Measurements from ENCODE around the gene ANKRD33B.

DNA sequence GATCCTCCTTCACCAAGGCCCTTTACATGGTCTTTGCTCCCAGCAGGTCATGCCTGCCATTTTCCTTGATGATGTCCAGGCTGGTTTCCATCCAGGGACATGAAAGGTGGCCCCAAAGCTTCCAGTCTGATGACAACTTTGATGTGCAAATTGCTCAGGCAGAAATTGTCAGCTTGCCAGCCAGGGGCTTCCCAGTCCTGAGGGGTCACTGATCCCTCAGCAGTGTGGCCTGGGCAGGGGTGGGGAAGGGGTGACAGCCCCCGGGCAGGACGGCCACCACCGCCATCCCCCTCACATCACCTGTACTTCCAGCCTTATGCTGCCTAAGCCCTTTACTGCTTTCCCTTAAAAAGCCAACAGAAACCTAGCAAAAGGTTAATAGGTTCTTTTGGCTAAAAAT is 96.3 kb downstream of the ANKRD33B start:
- TF ChIP-seq, protein P1, sequence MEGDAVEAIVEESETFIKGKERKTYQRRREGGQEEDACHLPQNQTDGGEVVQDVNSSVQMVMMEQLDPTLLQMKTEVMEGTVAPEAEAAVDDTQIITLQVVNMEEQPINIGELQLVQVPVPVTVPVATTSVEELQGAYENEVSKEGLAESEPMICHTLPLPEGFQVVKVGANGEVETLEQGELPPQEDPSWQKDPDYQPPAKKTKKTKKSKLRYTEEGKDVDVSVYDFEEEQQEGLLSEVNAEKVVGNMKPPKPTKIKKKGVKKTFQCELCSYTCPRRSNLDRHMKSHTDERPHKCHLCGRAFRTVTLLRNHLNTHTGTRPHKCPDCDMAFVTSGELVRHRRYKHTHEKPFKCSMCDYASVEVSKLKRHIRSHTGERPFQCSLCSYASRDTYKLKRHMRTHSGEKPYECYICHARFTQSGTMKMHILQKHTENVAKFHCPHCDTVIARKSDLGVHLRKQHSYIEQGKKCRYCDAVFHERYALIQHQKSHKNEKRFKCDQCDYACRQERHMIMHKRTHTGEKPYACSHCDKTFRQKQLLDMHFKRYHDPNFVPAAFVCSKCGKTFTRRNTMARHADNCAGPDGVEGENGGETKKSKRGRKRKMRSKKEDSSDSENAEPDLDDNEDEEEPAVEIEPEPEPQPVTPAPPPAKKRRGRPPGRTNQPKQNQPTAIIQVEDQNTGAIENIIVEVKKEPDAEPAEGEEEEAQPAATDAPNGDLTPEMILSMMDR (IDR thresholded peaks at IDR 0.05) = no peak
- no peak for TF ChIP-seq EZH2phosphoT487 (IDR thresholded peaks at IDR 0.05)

Measured in neural progenitor cell (in vitro differentiated cells).